ENCODE results near the gene CABP1. TPM values are rescaled to one million over a fixed set of nuclear protein-coding genes. Genes with fewer than 3 reads are reported as not detected.
A peak's percentile ranks its signal among the peaks of the same experiment; 100 is the strongest.

Gene CABP1
- total RNA-seq, 2 donors from 2014 or later: 0.23 to 0.62 TPM

- Histone ChIP-seq H3K9me3 (no peaks in the 10 kb centered on the region), H3K4me3 (no peak overlapping the region), H3K27ac (no peak overlapping the region), H3K36me3 (no peaks in the 10 kb centered on the region), H3K27me3 (replicated peaks; ENCODE audit: insufficient read depth) (no peaks in the 10 kb centered on the region), H3K4me1 (replicated peaks) (no peaks in the 10 kb centered on the region)
- 70% methylated on average over 10 of the region's 10 CpGs for WGBS
- TF ChIP-seq POLR2A (IDR thresholded peaks at IDR 0.05) (no peak), POLR2AphosphoS5 (IDR thresholded peaks at IDR 0.05) (no peak), CTCF (IDR thresholded peaks at IDR 0.05) (no peak)
- no peak for DNase-seq (ENCODE audit: low spot score)
- intact Hi-C loops (cut with DNase I): no loop called here
These were observed 12.4 kb downstream of the CABP1 start for GRCh38 chr12:120652656-120653435.

- H3K9me3 ChIP-seq: no peaks in the 10 kb centered on the region
- no peak overlapping the region for H3K4me3 ChIP-seq
- TF ChIP-seq CTCF (IDR thresholded peaks at IDR 0.05) (no peak), POLR2A (IDR thresholded peaks at IDR 0.05) (no peak), POLR2AphosphoS5 (IDR thresholded peaks at IDR 0.05) (no peak)
- no peaks in the 10 kb centered on the region for H3K27me3 ChIP-seq (replicated peaks; ENCODE audit: insufficient read depth)
- 83% methylated on average over 11 of the region's 11 CpGs for WGBS
- H3K36me3 ChIP-seq: no peaks in the 10 kb centered on the region
- no peaks in the 10 kb centered on the region for H3K4me1 ChIP-seq (replicated peaks)
- intact Hi-C loops (cut with DNase I): no loop called here
- DNase-seq (ENCODE audit: low spot score): no peak
- peak overlapping the region in 1 of 2 donors; percentile 54 for H3K27ac ChIP-seq
These were observed 13.2 kb downstream of the CABP1 start for GRCh38 chr12:120653611-120654010.

- Histone ChIP-seq H3K36me3 (no peaks in the 10 kb centered on the region), H3K27me3 (replicated peaks; ENCODE audit: insufficient read depth) (no peaks in the 10 kb centered on the region), H3K4me1 (replicated peaks) (no peaks in the 10 kb centered on the region), H3K4me3 (no peak overlapping the region), H3K27ac (peak overlapping the region; percentile 50 to 54), H3K9me3 (no peaks in the 10 kb centered on the region)
- intact Hi-C loops (cut with DNase I): no loop called here
- WGBS: 65% methylated on average over 10 of the region's 10 CpGs
- TF ChIP-seq POLR2A (IDR thresholded peaks at IDR 0.05): no peak
- peak; percentile 35 for TF ChIP-seq POLR2AphosphoS5 (IDR thresholded peaks at IDR 0.05)
- no peak for TF ChIP-seq CTCF (IDR thresholded peaks at IDR 0.05)
- no peak for DNase-seq (ENCODE audit: low spot score)
These were observed 14.2 kb downstream of the CABP1 start for GRCh38 chr12:120654656-120655055.

- H3K27me3 ChIP-seq (replicated peaks; ENCODE audit: insufficient read depth): no peaks in the 10 kb centered on the region
- WGBS: 98% methylated on average over 14 of the region's 14 CpGs
- no peak for DNase-seq (ENCODE audit: low spot score)
- no peaks in the 10 kb centered on the region for H3K9me3 ChIP-seq
- TF ChIP-seq POLR2A (IDR thresholded peaks at IDR 0.05): no peak
- no peak for TF ChIP-seq POLR2AphosphoS5 (IDR thresholded peaks at IDR 0.05)
- TF ChIP-seq CTCF (IDR thresholded peaks at IDR 0.05): no peak
- no peak overlapping the region for H3K27ac ChIP-seq
- intact Hi-C loops (cut with DNase I): no loop called here
- H3K4me1 ChIP-seq (replicated peaks): no peaks in the 10 kb centered on the region
- H3K36me3 ChIP-seq: no peaks in the 10 kb centered on the region
- H3K4me3 ChIP-seq: no peak overlapping the region
These were observed 15.6 kb downstream of the CABP1 start for GRCh38 chr12:120656008-120656407.
